Mesodermal cell (in vitro differentiated cells): ENCODE measurements around the gene C18orf32.
A peak's percentile ranks its signal among the peaks of the same experiment; 100 is the strongest.
"Not testable (repeated sequence)": the region's sequence is repeated elsewhere in the genome, so short reads cannot be mapped to it uniquely, and the experiment has no call there.

ENCODE experiments used
- H3K27ac ChIP-seq: 2 replicates; pipeline ENCODE4 v1.7.0; 2013; ENCODE audit warnings: mild to moderate bottlenecking, low read depth, low read length, moderate library complexity; ENCODE audit not compliant: severe bottlenecking
- H3K36me3 ChIP-seq: 2 replicates; pipeline ENCODE4 v1.7.1; 2013; ENCODE audit warnings: mild to moderate bottlenecking, low read length, moderate library complexity; ENCODE audit not compliant: control insufficient read depth, insufficient read depth
- H3K4me1 ChIP-seq: one replicate; pipeline ENCODE4 v1.7.1; 2013; ENCODE audit warnings: mild to moderate bottlenecking, low read length; ENCODE audit not compliant: insufficient read depth, control insufficient read depth, poor library complexity, severe bottlenecking
- H3K4me3 ChIP-seq: 2 replicates; pipeline ENCODE4 v1.7.0; 2013; ENCODE audit warnings: low read length, control low read depth, mild to moderate bottlenecking; ENCODE audit not compliant: insufficient read depth, poor library complexity, severe bottlenecking; ENCODE audit errors: extremely low read depth
- H3K9me3 ChIP-seq: 2 replicates; pipeline ENCODE4 v1.7.1; 2013; ENCODE audit warnings: mild to moderate bottlenecking, low read length, moderate library complexity; ENCODE audit not compliant: control insufficient read depth
- WGBS, 2 experiments: methylation state at CpG; one replicate each; pipeline ENCODE4 v1.1.5; 2013; ENCODE audit warnings: missing lambda C conversion rate in 2 of 2; ENCODE audit not compliant: insufficient coverage in 2 of 2; 5-methylcytosine and 5-hydroxymethylcytosine counted together

Gene C18orf32

GRCh38 chr18:49486606-49486952 is 455 bp downstream of the C18orf32 start:
- H3K4me3 ChIP-seq: peak overlapping the region; percentile 76
- peaks cover 68% of the 10 kb centered on the region for H3K36me3 ChIP-seq
- H3K9me3 ChIP-seq: no peaks in the 10 kb centered on the region
- 0 to 20% methylated on average over 4 to 6 of the region's 10 CpGs for WGBS, 2 experiments
- H3K4me1 ChIP-seq: peaks cover 21% of the 10 kb centered on the region
- H3K27ac ChIP-seq: peak overlapping the region; percentile 71

- Histone ChIP-seq H3K27ac (peak overlapping the region; percentile 71), H3K4me3 (peak overlapping the region; percentile 76), H3K9me3 (no peaks in the 10 kb centered on the region), H3K36me3 (peaks cover 67% of the 10 kb centered on the region), H3K4me1 (peaks cover 21% of the 10 kb centered on the region)
- 72 to 89% methylated on average over 5 of the region's 8 CpGs for WGBS, 2 experiments
Measured at GRCh38 chr18:49486134-49486533, 900 bp downstream of the C18orf32 start.

- Histone ChIP-seq H3K4me3 (no peak overlapping the region), H3K9me3 (no peaks in the 10 kb centered on the region), H3K27ac (no peak overlapping the region), H3K4me1 (peaks cover 4% of the 10 kb centered on the region), H3K36me3 (peaks cover 62% of the 10 kb centered on the region)
Measured at GRCh38 chr18:49483198-49483597, 3.8 kb downstream of the C18orf32 start.

- H3K36me3 ChIP-seq: peaks cover 55% of the 10 kb centered on the region
- 100% methylated on average over 1 of the region's 3 CpGs; no CpG with 5 or more reads in 1 of the 2 experiments for WGBS, 2 experiments
Measured at GRCh38 chr18:49481907-49482306, 5.1 kb downstream of the C18orf32 start.

GRCh38 chr18:49481317-49481716 is 5.7 kb downstream of the C18orf32 start:
- Histone ChIP-seq H3K36me3 (peaks cover 55% of the 10 kb centered on the region), H3K4me3 (no peak overlapping the region), H3K27ac (no peak overlapping the region), H3K4me1 (peaks cover 4% of the 10 kb centered on the region), H3K9me3 (no peaks in the 10 kb centered on the region)
- 96 to 100% methylated on average over 2 to 3 of the region's 4 CpGs for WGBS, 2 experiments

More at GRCh38 chr18:49481907-49482306, 5.1 kb downstream of the C18orf32 start:
- peaks cover 4% of the 10 kb centered on the region for H3K4me1 ChIP-seq
- H3K9me3 ChIP-seq: no peaks in the 10 kb centered on the region
- no peak overlapping the region for H3K27ac ChIP-seq
- H3K4me3 ChIP-seq: no peak overlapping the region

- no peak overlapping the region for H3K27ac ChIP-seq
- no peaks in the 10 kb centered on the region for H3K9me3 ChIP-seq
- WGBS, 2 experiments: 91 to 95% methylated on average over 3 to 5 of the region's 5 CpGs
- no peaks in the 10 kb centered on the region for H3K4me1 ChIP-seq
- H3K4me3 ChIP-seq: no peak overlapping the region
- H3K36me3 ChIP-seq: peaks cover 44% of the 10 kb centered on the region
Measured at GRCh38 chr18:49479381-49480137, 7.5 kb downstream of the C18orf32 start.

GRCh38 chr18:49476664-49477411 is 10.2 kb downstream of the C18orf32 start:
- Histone ChIP-seq H3K4me3 (no peak overlapping the region), H3K27ac (peak overlapping the region; percentile 52), H3K9me3 (no peaks in the 10 kb centered on the region), H3K36me3 (peaks cover 27% of the 10 kb centered on the region), H3K4me1 (no peaks in the 10 kb centered on the region)
- 90 to 97% methylated on average over 7 to 8 of the region's 11 CpGs for whole genome bisulfite sequencing, 2 experiments

- not testable (repeated sequence) for H3K4me1 ChIP-seq, H3K4me3 ChIP-seq, H3K9me3 ChIP-seq, H3K27ac ChIP-seq
- H3K36me3 ChIP-seq: peaks cover 13% of the 10 kb centered on the region
- 82% methylated on average over 3 of the region's 6 CpGs; no CpG with 5 or more reads in 1 of the 2 experiments for WGBS, 2 experiments
Measured at GRCh38 chr18:49474935-49475334, 12.1 kb downstream of the C18orf32 start.

GRCh38 chr18:49473721-49474120 is 13.3 kb downstream of the C18orf32 start:
- H3K9me3 ChIP-seq: no peaks in the 10 kb centered on the region
- no peaks in the 10 kb centered on the region for H3K4me1 ChIP-seq
- H3K36me3 ChIP-seq: peaks cover 3% of the 10 kb centered on the region
- H3K27ac ChIP-seq: no peak overlapping the region
- 93 to 97% methylated on average over 4 of the region's 4 CpGs for WGBS, 2 experiments
- H3K4me3 ChIP-seq: no peak overlapping the region

GRCh38 chr18:49472459-49472858 is 14.6 kb downstream of the C18orf32 start:
- 86 to 95% methylated on average over 3 of the region's 3 CpGs for WGBS, 2 experiments
- H3K36me3 ChIP-seq: no peaks in the 10 kb centered on the region
- H3K9me3 ChIP-seq: no peaks in the 10 kb centered on the region
- no peak overlapping the region for H3K27ac ChIP-seq
- H3K4me1 ChIP-seq: no peaks in the 10 kb centered on the region
- H3K4me3 ChIP-seq: no peak overlapping the region

- no CpG with 5 or more reads among the region's 1 CpG for WGBS, 2 experiments
- Histone ChIP-seq H3K36me3 (no peaks in the 10 kb centered on the region), H3K4me3 (no peak overlapping the region)
Measured at GRCh38 chr18:49471532-49471931, 15.5 kb downstream of the C18orf32 start.

More at GRCh38 chr18:49471532-49471931, 15.5 kb downstream of the C18orf32 start:
- H3K4me1 ChIP-seq: no peaks in the 10 kb centered on the region
- no peak overlapping the region for H3K27ac ChIP-seq
- no peaks in the 10 kb centered on the region for H3K9me3 ChIP-seq
